ENCODE measurements around the gene CHTF18. TPM values are rescaled to one million over a fixed set of nuclear protein-coding genes. Genes with fewer than 3 reads are reported as not detected.

The CHTF18 gene
- total and polyA plus RNA-seq, 9 of the 15 experiments (the other 6 are each of a cell fraction or from before 2014, with no cell fraction given): 2.5 to 123 (median 17.0) TPM

DNA sequence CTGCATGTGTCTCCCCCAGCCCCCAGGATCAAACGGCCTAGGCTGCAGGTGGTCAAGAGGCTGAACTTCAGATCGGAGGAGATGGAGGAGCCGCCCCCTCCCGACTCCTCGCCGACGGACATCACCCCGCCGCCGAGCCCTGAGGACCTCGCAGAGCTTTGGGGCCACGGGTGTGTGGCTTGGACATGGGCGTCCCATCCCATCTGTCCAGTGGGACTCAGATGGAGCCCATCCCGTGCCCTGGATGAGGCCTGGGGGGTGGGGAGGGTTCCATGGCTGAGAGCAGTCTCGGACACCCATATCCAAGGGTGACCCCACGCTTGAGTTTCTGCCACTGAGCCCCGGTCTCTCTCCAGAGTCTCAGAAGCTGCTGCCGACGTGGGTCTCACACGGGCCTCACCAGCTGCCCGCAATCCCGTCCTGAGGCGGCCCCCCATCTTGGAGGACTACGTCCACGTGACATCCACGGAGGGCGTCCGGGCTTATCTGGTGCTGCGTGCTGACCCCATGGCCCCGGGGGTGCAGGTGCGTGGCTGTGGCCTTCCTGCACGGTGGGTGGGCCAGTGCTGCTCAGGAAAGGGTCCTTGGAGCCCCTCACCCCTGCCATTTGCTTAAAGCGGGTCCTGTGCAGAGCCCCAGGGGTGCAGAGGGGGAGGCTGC lies 901 bp downstream of the CHTF18 start:
- Histone ChIP-seq H3K9ac (ENCODE audit: insufficient read depth in 1 of 2, low read depth in 2 of 2, low read length in 2 of 2) (peak overlapping the region; percentile 81 to 98), H4K20me1 (replicated peaks; ENCODE audit: control insufficient read depth, insufficient read depth, low read length) (peaks cover 4% of the 10 kb centered on the region; the same call in 1 of the 2 replicates), H3K27me3 (ENCODE audit: control insufficient read depth in 2 of 2, insufficient read depth in 2 of 2, low read length in 2 of 2) (no peaks in the 10 kb centered on the region), H3K27ac (ENCODE audit: extremely low read depth, low read depth, low read length) (peak overlapping the region; percentile 83; the same call in 2 of the 3 replicates), H2AFZ (ENCODE audit: low read depth, low read length) (peak overlapping the region; percentile 90; the same call in 1 of the 2 replicates), H3K36me3 (ENCODE audit: control insufficient read depth, insufficient read depth, low read length) (peaks cover 76% of the 10 kb centered on the region; the same call in 2 of the 3 replicates), H3K9me3 (replicated peaks; ENCODE audit: control insufficient read depth, insufficient read depth, low read depth, low read length) (no peaks in the 10 kb centered on the region), H3K4me2 (ENCODE audit: insufficient read depth, low read length) (peak overlapping the region; percentile 84), H3K79me2 (ENCODE audit: control insufficient read depth, insufficient read depth, low read length) (peaks cover 29% of the 10 kb centered on the region), H3K4me1 (replicated peaks in 1 of 2; ENCODE audit: control insufficient read depth in 2 of 2, insufficient read depth in 2 of 2, low read length in 2 of 2) (peaks cover 11 to 94% of the 10 kb centered on the region in 2 experiments; a peak in 4 of 5 replicates), H3K4me3 (peak overlapping the region; percentile 89), H3K9me1 (ENCODE audit: control insufficient read depth, insufficient read depth, low read length) (no peaks in the 10 kb centered on the region)
- no TSS peak for BruUV-seq (replicated peaks)
- TF ChIP-seq XRCC5 (IDR thresholded peaks at IDR 0.05; ENCODE audit: low read depth, low read length) (no peak), YBX1 (IDR thresholded peaks at IDR 0.05) (no peak), ZNF174 (CRISPR knock-in tag; IDR thresholded peaks at IDR 0.05) (no peak), SRSF1 (IDR thresholded peaks at IDR 0.05; ENCODE audit: low read depth, low read length) (no peak), RBFOX2 (IDR thresholded peaks at IDR 0.05; ENCODE audit: low read depth, low read length) (0 out of 2 replicates have a peak, but pooled peaks have one; percentile 11), RUNX1 (IDR thresholded peaks at IDR 0.05; ENCODE audit: low read depth) (no peak)
- TF ChIP-seq, protein P1, sequence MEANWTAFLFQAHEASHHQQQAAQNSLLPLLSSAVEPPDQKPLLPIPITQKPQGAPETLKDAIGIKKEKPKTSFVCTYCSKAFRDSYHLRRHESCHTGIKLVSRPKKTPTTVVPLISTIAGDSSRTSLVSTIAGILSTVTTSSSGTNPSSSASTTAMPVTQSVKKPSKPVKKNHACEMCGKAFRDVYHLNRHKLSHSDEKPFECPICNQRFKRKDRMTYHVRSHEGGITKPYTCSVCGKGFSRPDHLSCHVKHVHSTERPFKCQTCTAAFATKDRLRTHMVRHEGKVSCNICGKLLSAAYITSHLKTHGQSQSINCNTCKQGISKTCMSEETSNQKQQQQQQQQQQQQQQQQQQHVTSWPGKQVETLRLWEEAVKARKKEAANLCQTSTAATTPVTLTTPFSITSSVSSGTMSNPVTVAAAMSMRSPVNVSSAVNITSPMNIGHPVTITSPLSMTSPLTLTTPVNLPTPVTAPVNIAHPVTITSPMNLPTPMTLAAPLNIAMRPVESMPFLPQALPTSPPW (CRISPR knock-in tag; IDR thresholded peaks at IDR 0.05): no peak
- WGBS (ENCODE audit: insufficient coverage, low coverage, missing lambda C conversion rate): 47% methylated on average over 32 of the region's 33 CpGs
- FAIRE-seq (no peak), DNase-seq (ENCODE audit: extremely low read depth in 1 of 4, low spot score in 3 of 4) (no peak), ATAC-seq (no peak)
- in situ Hi-C loops (cut with MboI): loop anchor here (5.0 kb wide), 2 partner anchors 47 to 77 kb away; partner anchors contain the start of gene CIAO3
- CTCF ChIA-PET (ENCODE audit: low intra/inter-chr PET ratio): interaction anchor here (0.6 kb wide), 1 partner anchor 81 kb away, joined by 5 read pairs; no protein-coding TSS in a partner anchor
- POLR2A ChIA-PET: interaction anchor here (0.7 to 1.3 kb wide), 4 partner anchors 13 to 82 kb away, joined by 3 to 5 read pairs (median 3); no protein-coding TSS in a partner anchor
- intact Hi-C loops (cut with micrococcal nuclease): no loop called here
